RPMI8226 (cell line): ENCODE data around the gene ANXA10.
"Not testable (repeated sequence)": the region's sequence is repeated elsewhere in the genome, so short reads cannot be mapped to it uniquely, and the experiment has no call there.

ENCODE experiments used
- DNase-seq: peaks from one replicate; pipeline ENCODE4 v3.0.0-alpha.2; 2015

The ANXA10 gene, protein sequence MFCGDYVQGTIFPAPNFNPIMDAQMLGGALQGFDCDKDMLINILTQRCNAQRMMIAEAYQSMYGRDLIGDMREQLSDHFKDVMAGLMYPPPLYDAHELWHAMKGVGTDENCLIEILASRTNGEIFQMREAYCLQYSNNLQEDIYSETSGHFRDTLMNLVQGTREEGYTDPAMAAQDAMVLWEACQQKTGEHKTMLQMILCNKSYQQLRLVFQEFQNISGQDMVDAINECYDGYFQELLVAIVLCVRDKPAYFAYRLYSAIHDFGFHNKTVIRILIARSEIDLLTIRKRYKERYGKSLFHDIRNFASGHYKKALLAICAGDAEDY

DNA sequence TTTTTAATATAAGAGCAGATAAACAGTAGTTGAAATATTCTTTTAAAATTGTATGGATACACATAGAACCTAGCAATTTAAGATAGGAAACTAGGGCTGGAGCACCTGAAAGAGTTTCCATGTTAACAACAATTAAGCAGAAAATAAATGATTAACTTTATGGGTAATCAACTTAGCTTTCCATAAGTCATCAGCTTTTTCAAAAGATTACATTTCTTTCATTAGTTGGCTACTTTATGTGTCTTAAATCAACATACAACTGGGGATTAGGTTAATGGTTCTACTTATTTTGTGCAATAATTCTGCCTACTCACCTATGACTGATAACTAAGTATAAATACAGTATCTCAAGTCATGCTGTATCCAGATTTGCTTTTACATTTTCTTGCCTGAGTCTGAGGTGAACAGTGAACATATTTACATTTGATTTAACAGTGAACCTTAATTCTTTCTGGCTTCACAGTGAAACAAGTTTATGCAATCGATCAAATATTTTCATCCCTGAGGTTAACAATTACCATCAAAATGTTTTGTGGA is at the start of gene ANXA10:
Gene ANXA10 (plus strand): TSS at position 362 of the 537 bp plus-strand sequence. CDS start 164 bp downstream, at position 526.
- DNase-seq = no peak

DNA sequence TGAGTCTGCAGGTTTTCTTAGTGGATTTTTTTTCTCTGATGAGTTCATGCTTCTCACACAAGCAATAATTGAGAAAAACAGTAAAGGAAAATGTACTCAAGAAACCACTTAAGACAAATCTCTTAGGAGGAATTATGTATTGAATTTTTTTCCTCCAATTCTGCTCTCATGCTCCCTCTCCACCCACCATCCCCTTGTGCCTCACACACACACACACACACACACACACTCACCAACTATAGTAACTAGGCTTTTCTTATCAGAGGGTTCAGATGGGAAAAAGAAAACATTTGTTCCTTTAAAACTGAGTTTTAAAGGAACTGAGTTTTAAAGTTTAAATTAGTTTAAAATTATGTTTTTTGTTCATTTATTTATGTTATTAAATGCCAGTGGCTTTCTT is 47.0 kb upstream of the ANXA10 start:
- no peak for DNase-seq

- DNase-seq = no peak
These were observed 42.3 kb upstream of the ANXA10 start for GRCh38 chr4:168050002-168050401.

DNA sequence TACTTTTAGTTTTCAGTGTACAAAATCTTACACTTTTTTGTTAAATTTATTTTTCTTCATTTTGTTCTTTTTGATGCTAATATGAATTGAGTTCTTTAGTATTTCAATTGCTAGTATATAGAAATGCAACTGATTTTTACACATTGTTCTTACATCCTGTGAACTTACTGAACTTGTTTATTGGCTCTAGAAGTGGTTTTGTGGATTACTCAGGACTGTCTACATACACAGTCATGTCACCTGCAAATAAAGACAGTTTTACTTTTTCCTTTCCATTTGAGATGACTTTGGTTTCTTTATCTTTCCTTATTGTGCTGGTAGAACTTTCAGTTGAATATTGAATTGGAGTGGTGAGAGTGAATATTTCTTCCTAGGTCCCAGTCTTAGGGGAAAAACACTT is 40.8 kb upstream of the ANXA10 start:
- no peak for DNase-seq

GRCh38 chr4:168057412-168057811 is 34.9 kb upstream of the ANXA10 start:
- DNase-seq = no peak

GRCh38 chr4:168059251-168059650 is 33.1 kb upstream of the ANXA10 start:
- no peak for DNase-seq

GRCh38 chr4:168063031-168063430 is 29.3 kb upstream of the ANXA10 start:
- no peak for DNase-seq

DNA sequence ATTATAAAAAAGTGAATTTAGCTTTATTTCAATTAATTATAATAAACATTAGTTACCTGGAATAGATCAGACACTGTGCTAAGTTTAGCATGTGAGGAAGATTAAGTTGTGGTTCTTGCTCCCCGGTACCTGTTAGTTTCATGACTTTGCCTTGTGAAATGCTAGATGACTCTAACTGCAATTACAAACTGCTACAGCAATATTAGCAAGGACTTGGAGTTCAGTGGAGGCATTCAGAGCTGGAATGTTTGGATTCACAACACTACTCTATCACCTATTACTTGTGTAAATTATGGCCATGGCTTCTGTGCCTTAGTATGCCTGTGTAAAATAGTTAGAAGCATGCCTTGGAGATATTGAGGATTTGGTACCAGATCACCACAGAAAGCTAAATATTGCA is 21.4 kb upstream of the ANXA10 start:
- DNase-seq = no peak

DNA sequence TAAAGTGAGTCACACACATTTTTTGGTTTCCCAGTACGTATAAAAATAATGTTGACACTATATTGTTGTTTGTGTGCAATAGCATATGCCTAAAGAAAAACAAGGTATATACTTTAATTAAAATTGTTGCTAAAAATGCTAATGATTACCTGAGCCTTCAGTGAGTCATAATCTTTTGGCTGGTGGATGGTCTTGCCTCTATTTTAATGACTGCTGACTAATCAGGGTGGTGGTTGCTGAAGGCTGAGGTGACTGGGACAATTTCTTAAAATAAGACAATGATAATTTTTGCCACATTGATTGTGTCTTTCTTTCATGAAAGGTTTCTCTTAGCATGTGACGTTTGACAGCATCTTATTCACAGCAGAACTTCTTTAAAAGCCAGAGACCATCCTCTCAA is 21.0 kb upstream of the ANXA10 start:
- no peak for DNase-seq

GRCh38 chr4:168074861-168075260 is 17.5 kb upstream of the ANXA10 start:
- DNase-seq = no peak

GRCh38 chr4:168076989-168077725 is 15.2 kb upstream of the ANXA10 start:
- peak; percentile 51 for DNase-seq

DNA sequence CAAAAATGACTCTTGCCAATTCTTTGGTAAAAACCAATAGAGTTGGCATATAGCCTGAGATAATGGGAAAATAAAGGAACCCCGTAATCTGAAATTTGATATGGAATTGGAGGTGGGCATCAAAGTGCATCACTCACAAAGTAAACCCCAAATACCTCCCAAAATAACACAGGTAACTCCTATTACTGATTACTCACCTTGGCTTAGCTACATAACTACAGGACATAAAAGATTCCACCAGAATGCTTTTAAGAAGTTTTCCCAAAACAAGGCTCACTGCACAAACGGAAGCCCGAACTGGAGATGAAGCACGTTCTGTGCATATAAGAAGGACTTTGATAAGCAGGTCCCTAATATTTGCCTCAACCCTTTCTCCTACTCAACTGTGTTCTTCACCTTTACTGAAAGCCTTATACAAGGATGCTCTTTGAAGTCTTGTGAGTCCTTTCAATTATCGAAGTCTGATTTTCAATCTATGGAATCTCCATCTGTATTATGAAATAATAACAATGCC is 14.6 kb upstream of the ANXA10 start:
- DNase-seq = no peak

DNA sequence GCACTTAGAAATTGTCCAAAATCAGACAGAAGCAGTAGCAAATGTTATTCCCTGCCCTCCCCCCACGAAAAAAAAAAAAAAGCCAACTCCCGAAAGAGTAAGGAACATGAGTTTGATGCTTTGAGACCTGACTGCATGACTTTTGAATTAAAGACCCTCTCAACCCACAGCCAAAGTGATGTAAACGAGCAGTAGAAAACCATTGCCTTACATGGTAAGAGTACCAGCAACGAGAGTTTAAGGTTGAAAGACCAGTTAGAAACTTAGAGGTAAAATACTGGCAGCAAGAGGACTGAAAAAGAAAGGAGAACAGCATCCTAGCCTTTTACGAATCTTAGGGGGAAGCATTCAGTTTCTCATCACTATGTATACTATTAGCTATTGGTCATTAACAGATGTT is 10.0 kb upstream of the ANXA10 start:
- DNase-seq = no peak

DNA sequence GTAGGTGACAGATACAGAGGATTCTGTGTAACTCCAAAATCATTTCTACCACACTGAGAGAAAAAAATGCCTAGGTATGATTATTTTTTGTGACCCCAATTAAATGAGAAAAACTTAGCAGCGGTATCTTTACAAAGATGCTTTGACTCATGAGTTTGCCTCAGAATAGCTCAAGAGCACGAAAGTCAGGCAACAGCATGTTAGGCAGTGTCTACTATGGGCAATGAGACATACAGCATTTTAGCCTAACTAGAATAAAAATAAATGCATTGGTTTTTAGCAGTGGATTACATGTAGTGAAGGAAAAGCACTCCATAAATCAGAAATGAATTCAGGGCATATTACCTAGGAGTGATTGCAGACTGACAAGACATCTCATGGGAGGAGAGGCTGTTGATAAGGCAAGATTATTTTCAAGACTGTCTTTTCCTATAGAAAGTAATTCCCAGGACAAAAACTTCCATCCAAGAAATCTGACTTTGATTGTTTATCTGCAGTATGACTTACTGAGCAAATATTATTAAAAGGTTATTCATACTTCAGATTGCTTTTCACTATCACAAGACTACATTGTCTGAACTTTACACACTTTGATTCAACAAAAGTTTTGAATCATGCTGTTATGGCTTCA is 3.6 kb downstream of the ANXA10 start:
- no peak for DNase-seq

DNA sequence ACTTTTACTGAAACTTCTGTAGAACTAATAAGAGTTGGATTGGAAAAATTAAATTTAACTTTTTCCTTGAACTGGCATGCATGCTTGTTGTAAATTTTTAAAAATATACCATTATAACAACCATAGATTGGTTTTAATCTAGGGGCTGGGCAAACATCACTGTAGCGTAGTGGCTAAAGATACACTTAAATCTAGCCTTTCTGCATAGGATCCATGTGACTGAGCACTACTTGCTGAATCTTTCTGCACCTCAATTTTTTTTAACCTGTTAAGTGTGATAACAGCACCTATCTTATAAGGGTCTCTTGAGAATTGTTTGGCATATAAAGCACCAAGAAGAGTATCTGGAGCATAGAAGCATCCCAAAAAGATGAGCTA is 4.1 kb downstream of the ANXA10 start:
- no peak for DNase-seq

- DNase-seq = no peak
These were observed 4.8 kb downstream of the ANXA10 start for GRCh38 chr4:168097161-168097560.

GRCh38 chr4:168098248-168098717 is 5.9 kb downstream of the ANXA10 start:
- no peak for DNase-seq

DNA sequence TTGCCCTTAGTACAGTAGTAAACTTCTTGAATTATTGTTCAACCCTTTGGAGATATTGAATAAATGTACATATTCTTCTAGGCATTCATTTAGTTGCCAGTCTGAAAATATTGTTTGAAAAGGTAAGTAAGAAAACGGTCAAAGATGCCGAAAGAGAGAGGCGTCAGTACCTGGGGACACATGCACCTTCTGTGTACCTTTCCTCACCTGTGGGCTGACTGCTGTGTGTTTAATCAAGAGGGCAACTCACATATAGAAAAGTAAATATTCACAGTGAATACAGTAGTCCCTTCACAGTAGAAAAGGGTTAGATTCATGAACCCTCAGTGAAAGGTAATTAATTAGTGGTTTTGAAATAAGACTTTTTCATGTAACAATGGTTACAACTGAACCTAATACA is 6.9 kb downstream of the ANXA10 start:
- DNase-seq = no peak

DNA sequence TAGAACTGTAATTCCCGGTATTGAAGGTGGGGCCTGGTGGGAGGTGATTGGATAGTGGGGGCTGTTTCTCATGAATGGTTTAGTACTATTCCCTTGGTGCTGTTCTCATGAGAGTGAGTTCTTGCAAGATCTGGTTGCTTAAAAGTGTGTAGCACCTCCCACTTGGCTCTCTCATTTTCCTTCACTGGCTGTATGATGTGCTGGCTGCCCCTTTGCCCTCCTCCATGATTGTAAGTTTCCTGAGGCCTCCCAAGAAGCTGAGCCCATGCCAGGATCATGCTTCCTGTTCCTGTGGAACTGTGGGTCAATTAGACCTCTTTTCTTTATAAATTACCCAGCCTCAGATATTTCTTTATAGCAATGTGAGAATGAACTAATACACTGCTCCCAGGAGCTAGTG is 8.7 kb downstream of the ANXA10 start:
- no peak for DNase-seq

DNA sequence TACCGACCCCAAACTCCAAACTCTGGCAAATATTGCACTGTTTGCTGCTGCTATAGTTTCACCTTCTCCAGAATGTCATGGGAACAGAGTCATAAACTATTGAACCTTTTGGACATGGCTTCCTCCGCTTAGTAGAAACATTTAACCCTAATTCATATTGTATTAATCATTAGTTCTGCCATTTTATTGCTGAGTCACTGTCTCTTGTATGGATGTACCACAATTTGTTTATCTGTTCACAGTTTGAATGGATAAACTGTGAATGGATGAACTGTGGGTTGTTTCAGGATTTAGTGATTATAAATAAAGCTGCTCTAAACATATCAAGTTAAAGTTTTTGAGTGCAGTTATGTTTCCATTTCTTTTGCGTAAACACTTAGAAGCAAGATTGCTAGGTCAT is 10.1 kb downstream of the ANXA10 start:
- DNase-seq = no peak

- no peak for DNase-seq
These were observed 17.2 kb downstream of the ANXA10 start for GRCh38 chr4:168109527-168109926.

DNA sequence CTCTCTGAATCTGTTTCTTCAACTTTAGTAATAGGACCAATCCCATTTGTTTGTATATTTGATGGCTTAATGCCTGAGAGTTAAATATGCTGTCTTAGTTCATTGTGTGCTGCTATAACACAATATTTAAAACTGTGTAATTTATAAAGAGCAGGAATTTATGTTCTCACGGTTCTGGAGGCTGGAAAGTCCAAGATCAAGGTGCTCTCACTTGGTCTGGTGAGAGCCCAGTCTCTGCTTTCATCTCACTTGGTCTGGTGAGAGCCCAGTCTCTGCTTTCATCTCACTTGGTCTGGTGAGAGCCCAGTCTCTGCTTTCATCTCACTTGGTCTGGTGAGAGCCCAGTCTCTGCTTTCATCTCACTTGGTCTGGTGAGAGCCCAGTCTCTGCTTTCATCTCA is 20.7 kb downstream of the ANXA10 start:
- not testable (repeated sequence) for DNase-seq

GRCh38 chr4:168118116-168118655 is 25.8 kb downstream of the ANXA10 start:
- DNase-seq = no peak
